Suprapubic skin (tissue), 3 donors: ENCODE results near the gene ZNF837.

Source experiments
- EP300 ChIP-seq: sonication (generic); formaldehyde crosslinking; IDR thresholded peaks from one replicate; pipeline ENCODE4 v1.6.1; 2017; ENCODE audit warnings: antibody characterized with exemption
- POLR2A ChIP-seq, 2 donors: fragments of 450-650 bp; IDR thresholded peaks; one replicate each; pipeline ENCODE4 v1.6.1; 2017; ENCODE audit warnings: antibody characterized with exemption in 2 of 2, mild to moderate bottlenecking in 2 of 2, moderate library complexity in 2 of 2
- TF ChIP-seq, protein P1 (sequence below), 2 donors: fragments of 200-600 bp in 1 of 2; fragments of 450-650 bp in 1 of 2; sonication (generic) in 1 of 2; IDR thresholded peaks; one replicate each; pipeline ENCODE4 v1.5.1; 2016 to 2019; ENCODE audit warnings: antibody characterized with exemption in 2 of 2, mild to moderate bottlenecking in 1 of 2, moderate library complexity in 1 of 2

DNA sequence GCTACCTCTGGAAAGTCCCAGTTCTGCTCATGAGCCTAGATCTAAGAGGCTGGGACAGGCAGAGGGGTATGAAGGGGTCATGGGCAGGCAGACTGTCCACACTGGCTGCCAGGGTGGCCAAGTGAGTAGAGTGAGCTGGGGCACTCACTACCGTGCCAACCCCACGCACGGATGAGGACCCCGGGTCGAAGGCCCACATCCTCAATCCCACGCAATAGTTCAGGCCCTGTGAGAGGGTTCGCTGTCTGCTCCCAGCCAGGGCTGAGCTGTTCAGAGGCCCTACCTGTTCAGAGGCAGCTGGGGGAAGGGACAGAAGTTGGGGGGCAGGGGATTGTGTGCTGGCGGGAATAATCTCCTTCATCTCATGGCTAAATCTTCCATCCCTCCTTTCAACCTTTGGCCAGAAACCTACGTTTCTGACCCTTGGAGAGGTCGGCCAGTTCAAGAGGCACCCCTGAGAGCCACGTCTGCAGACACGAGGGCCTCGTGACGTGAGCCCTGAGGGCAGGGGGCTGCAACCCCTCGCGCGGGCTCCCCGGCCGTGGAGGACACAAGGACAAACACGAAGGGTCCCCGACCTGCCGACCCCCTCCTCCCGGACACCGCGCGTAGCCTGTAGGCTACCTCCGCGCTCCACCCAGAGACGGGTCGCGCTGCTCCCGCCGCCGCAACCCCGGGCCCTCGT, 5.2 kb upstream of the ZNF837 start:
- no peak for TF ChIP-seq POLR2A (IDR thresholded peaks at IDR 0.05)
- TF ChIP-seq, protein P1, sequence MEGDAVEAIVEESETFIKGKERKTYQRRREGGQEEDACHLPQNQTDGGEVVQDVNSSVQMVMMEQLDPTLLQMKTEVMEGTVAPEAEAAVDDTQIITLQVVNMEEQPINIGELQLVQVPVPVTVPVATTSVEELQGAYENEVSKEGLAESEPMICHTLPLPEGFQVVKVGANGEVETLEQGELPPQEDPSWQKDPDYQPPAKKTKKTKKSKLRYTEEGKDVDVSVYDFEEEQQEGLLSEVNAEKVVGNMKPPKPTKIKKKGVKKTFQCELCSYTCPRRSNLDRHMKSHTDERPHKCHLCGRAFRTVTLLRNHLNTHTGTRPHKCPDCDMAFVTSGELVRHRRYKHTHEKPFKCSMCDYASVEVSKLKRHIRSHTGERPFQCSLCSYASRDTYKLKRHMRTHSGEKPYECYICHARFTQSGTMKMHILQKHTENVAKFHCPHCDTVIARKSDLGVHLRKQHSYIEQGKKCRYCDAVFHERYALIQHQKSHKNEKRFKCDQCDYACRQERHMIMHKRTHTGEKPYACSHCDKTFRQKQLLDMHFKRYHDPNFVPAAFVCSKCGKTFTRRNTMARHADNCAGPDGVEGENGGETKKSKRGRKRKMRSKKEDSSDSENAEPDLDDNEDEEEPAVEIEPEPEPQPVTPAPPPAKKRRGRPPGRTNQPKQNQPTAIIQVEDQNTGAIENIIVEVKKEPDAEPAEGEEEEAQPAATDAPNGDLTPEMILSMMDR (IDR thresholded peaks at IDR 0.05): no peak
- no peak for TF ChIP-seq EP300
